Nephron (organoid): ENCODE results near the gene ALAS1.

ENCODE experiments used
- H3K27ac Mint-ChIP-seq, 3 experiments: 2 replicates each; pipeline ENCODE4 v1.8.0; 2020; ENCODE audit warnings: mixed read lengths in 3 of 3, mild to moderate bottlenecking in 2 of 3, moderate library complexity in 1 of 3
- H3K27me3 Mint-ChIP-seq: 2 replicates; pipeline ENCODE4 v1.8.0; 2021; ENCODE audit warnings: low read depth, mild to moderate bottlenecking, moderate library complexity, mixed read lengths
- H3K36me3 Mint-ChIP-seq: 2 replicates; pipeline ENCODE4 v1.8.0; 2020; ENCODE audit warnings: low read depth, mixed read lengths
- H3K4me1 Mint-ChIP-seq: 2 replicates; pipeline ENCODE4 v1.8.0; 2020; ENCODE audit warnings: mixed read lengths
- H3K4me3 Mint-ChIP-seq, 3 experiments: 2 replicates each; pipeline ENCODE4 v1.8.0; 2020; ENCODE audit warnings: mild to moderate bottlenecking in 3 of 3, mixed read lengths in 3 of 3, moderate library complexity in 2 of 3
- H3K9me3 Mint-ChIP-seq: 2 replicates; pipeline ENCODE4 v1.8.0; 2020; ENCODE audit warnings: mixed read lengths
- TF ChIP-seq, protein P1 (sequence below), 3 experiments: fragments of 200-600 bp; sonication (generic); IDR thresholded peaks; one replicate each; pipeline ENCODE4 v1.5.0; 2021; ENCODE audit warnings: antibody characterized with exemption in 3 of 3; ENCODE audit not compliant: unreplicated experiment in 3 of 3

Gene ALAS1

GRCh38 chr3:52205727-52206372 is 7.9 kb downstream of the ALAS1 start:
- no peak overlapping the region for H3K27ac Mint-ChIP-seq
- peaks cover 89% of the 10 kb centered on the region for H3K36me3 Mint-ChIP-seq
- TF ChIP-seq, protein P1, sequence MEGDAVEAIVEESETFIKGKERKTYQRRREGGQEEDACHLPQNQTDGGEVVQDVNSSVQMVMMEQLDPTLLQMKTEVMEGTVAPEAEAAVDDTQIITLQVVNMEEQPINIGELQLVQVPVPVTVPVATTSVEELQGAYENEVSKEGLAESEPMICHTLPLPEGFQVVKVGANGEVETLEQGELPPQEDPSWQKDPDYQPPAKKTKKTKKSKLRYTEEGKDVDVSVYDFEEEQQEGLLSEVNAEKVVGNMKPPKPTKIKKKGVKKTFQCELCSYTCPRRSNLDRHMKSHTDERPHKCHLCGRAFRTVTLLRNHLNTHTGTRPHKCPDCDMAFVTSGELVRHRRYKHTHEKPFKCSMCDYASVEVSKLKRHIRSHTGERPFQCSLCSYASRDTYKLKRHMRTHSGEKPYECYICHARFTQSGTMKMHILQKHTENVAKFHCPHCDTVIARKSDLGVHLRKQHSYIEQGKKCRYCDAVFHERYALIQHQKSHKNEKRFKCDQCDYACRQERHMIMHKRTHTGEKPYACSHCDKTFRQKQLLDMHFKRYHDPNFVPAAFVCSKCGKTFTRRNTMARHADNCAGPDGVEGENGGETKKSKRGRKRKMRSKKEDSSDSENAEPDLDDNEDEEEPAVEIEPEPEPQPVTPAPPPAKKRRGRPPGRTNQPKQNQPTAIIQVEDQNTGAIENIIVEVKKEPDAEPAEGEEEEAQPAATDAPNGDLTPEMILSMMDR (IDR thresholded peaks at IDR 0.05; ENCODE audit: unreplicated experiment in 3 of 3), result no peak
- H3K9me3 Mint-ChIP-seq, result no peaks in the 10 kb centered on the region
- H3K4me1 Mint-ChIP-seq, result peaks cover 8% of the 10 kb centered on the region
- no peak overlapping the region for H3K4me3 Mint-ChIP-seq
- H3K27me3 Mint-ChIP-seq, result peaks cover 3% of the 10 kb centered on the region

DNA sequence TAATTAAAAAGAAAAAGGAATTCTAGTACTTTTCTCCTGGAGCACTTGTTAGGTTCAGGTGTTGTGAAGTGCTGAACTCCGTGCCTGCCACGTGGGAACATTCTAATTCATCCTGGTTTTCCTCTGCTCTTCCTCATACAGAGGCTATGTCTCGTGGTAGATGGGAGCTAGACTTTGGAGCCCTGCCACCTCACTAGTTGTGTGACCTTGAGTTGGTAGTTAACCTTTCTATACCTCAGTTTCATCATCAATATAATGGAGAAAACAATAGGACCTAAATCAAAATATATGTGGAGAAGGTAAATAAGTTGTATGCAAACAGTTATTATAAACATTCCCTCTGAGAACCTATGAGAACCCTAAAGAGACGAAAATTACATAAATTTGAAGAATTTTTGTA is 10.6 kb downstream of the ALAS1 start:
- TF ChIP-seq, protein P1 (IDR thresholded peaks at IDR 0.05; ENCODE audit: unreplicated experiment in 3 of 3), result no peak
- H3K27ac Mint-ChIP-seq, result no peak overlapping the region
- H3K4me3 Mint-ChIP-seq, result no peak overlapping the region
- H3K9me3 Mint-ChIP-seq, result no peaks in the 10 kb centered on the region
- H3K36me3 Mint-ChIP-seq, result peaks cover 89% of the 10 kb centered on the region
- H3K27me3 Mint-ChIP-seq, result no peaks in the 10 kb centered on the region
- H3K4me1 Mint-ChIP-seq, result no peaks in the 10 kb centered on the region

DNA sequence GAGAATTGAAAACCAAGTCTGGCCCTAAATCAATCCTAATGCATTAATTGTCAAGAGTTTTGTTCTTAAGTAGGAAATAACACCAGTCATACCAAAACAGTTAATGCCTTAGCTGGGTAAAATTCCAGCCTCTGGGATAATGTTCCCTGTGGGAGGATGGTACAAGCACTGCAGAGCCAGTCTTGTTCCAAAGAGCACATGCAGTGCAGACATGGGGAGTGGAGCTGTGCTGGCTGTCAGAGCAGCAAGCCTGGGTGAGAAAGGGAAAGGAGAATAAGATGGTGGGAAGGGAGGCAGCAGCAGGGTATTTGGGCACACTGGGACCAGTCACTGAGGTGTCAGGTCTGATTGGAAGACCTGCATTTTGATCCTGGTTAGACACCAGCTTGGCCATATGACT is 12.1 kb downstream of the ALAS1 start:
- Mint-ChIP-seq H3K27ac (no peak overlapping the region), H3K4me3 (no peak overlapping the region), H3K4me1 (no peaks in the 10 kb centered on the region), H3K27me3 (no peaks in the 10 kb centered on the region), H3K9me3 (no peaks in the 10 kb centered on the region), H3K36me3 (peaks cover 88% of the 10 kb centered on the region)
- TF ChIP-seq, protein P1 (IDR thresholded peaks at IDR 0.05; ENCODE audit: unreplicated experiment in 3 of 3), result no peak

GRCh38 chr3:52210550-52211046 is 12.6 kb downstream of the ALAS1 start:
- H3K9me3 Mint-ChIP-seq, result no peaks in the 10 kb centered on the region
- TF ChIP-seq, protein P1 (IDR thresholded peaks at IDR 0.05; ENCODE audit: unreplicated experiment in 3 of 3), result no peak
- H3K4me1 Mint-ChIP-seq, result no peaks in the 10 kb centered on the region
- H3K4me3 Mint-ChIP-seq, result no peak overlapping the region
- no peak overlapping the region for H3K27ac Mint-ChIP-seq
- H3K36me3 Mint-ChIP-seq, result peaks cover 88% of the 10 kb centered on the region
- no peaks in the 10 kb centered on the region for H3K27me3 Mint-ChIP-seq

DNA sequence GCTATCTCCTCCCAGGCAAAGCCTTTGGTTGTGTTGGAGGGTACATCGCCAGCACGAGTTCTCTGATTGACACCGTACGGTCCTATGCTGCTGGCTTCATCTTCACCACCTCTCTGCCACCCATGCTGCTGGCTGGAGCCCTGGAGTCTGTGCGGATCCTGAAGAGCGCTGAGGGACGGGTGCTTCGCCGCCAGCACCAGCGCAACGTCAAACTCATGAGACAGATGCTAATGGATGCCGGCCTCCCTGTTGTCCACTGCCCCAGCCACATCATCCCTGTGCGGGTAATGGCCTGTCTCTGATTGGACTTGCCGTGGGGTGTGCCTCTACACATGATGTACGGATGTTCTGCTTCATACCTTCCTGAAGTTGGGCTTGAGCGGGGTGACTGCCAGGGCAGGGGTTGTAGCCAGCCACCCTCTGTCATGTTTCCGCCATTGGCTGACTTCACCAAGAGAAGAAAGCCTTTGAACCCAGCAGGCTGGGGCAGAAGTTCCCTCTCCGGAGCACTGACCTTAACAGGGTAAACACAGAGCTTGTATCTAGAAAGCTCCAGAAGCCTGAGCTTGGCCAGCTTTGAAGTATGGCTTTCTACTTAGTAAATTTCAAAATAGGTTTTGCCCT is 13.4 kb downstream of the ALAS1 start:
- H3K4me1 Mint-ChIP-seq, result peaks cover under 1% of the 10 kb centered on the region
- H3K27ac Mint-ChIP-seq, result no peak overlapping the region
- no peaks in the 10 kb centered on the region for H3K9me3 Mint-ChIP-seq
- H3K27me3 Mint-ChIP-seq, result no peaks in the 10 kb centered on the region
- peaks cover 83% of the 10 kb centered on the region for H3K36me3 Mint-ChIP-seq
- TF ChIP-seq, protein P1 (IDR thresholded peaks at IDR 0.05; ENCODE audit: unreplicated experiment in 3 of 3), result no peak
- H3K4me3 Mint-ChIP-seq, result no peak overlapping the region

GRCh38 chr3:52213005-52213404 is 15.0 kb downstream of the ALAS1 start:
- H3K9me3 Mint-ChIP-seq, result no peaks in the 10 kb centered on the region
- H3K36me3 Mint-ChIP-seq, result peaks cover 73% of the 10 kb centered on the region
- no peaks in the 10 kb centered on the region for H3K27me3 Mint-ChIP-seq
- H3K4me3 Mint-ChIP-seq, result no peak overlapping the region
- peaks cover 14% of the 10 kb centered on the region for H3K4me1 Mint-ChIP-seq
- H3K27ac Mint-ChIP-seq, result no peak overlapping the region
- TF ChIP-seq, protein P1 (IDR thresholded peaks at IDR 0.05; ENCODE audit: unreplicated experiment in 3 of 3), result no peak
